SU-DHL-6 (cell line): ENCODE measurements around the gene VWA3A.
"Not testable (repeated sequence)": the region's sequence is repeated elsewhere in the genome, so short reads cannot be mapped to it uniquely, and the experiment has no call there.

Source experiments
- EZH2phosphoT487 ChIP-seq: fragments of 200-600 bp; sonication (generic), shearing (Covaris generic); conservative IDR thresholded peaks from 2 replicates; pipeline ENCODE4 v1.6.1; 2018; ENCODE audit warnings: mild to moderate bottlenecking, antibody characterized with exemption, low read length, moderate library complexity, mixed read lengths
- TF ChIP-seq, protein P1 (sequence below): fragments of 200-600 bp; sonication (generic); IDR thresholded peaks from one replicate; pipeline ENCODE4 v1.5.1; 2017; ENCODE audit warnings: antibody characterized with exemption, mild to moderate bottlenecking, low read length, moderate library complexity; ENCODE audit not compliant: insufficient read depth, poor library complexity, severe bottlenecking

DNA sequence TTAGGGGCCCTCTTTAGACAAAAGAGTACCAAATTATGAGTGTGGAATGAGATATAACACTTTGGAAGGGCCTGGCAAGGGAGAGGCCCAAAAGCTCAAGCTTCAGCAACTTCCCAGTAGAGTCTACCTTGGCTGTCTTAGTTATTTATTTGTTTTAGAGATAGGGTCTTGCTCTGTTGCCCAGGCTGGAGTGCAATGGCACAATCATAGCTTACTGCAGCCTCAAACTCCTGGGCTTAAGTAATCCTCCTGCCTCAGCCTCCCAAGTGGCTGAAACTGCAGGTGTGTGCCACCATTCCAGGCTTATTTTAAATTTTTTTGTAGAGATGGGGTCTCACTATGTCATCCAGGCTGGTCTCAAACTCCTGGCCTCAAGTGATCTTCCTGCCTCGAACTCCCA lies 80.3 kb downstream of the VWA3A start:
- TF ChIP-seq, protein P1, sequence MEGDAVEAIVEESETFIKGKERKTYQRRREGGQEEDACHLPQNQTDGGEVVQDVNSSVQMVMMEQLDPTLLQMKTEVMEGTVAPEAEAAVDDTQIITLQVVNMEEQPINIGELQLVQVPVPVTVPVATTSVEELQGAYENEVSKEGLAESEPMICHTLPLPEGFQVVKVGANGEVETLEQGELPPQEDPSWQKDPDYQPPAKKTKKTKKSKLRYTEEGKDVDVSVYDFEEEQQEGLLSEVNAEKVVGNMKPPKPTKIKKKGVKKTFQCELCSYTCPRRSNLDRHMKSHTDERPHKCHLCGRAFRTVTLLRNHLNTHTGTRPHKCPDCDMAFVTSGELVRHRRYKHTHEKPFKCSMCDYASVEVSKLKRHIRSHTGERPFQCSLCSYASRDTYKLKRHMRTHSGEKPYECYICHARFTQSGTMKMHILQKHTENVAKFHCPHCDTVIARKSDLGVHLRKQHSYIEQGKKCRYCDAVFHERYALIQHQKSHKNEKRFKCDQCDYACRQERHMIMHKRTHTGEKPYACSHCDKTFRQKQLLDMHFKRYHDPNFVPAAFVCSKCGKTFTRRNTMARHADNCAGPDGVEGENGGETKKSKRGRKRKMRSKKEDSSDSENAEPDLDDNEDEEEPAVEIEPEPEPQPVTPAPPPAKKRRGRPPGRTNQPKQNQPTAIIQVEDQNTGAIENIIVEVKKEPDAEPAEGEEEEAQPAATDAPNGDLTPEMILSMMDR, result not testable (repeated sequence)
- not testable (repeated sequence) for TF ChIP-seq EZH2phosphoT487
